Measurements from ENCODE around the gene KIAA0513. TPM values are rescaled to one million over a fixed set of nuclear protein-coding genes. Genes with fewer than 3 reads are reported as not detected.

KIAA0513 gene
- total RNA-seq, 1 donor from 2014 or later = 131 TPM

DNA sequence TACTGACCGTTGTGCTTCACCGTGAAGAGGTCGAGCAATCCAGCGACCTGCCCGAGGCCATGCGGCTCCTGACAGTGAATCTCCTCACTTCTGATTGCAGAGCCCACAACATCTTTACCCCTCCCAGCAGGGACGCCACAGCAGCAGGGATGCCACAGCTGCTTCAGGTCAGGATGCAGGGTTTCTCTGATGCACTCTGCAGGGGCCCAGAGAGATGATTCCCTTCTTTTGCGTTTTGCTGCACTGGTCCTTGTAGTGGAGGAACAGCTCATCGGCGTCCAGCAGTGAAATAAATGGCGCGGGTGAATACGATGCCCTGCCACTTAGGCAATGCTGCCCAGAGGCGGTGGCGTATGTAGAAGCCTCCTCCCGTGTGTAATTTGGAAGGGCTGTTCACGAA lies 5.6 kb downstream of the KIAA0513 start:
- Histone ChIP-seq H3K27ac (no peak overlapping the region), H3K4me3 (no peak overlapping the region), H3K9me3 (no peaks in the 10 kb centered on the region), H3K36me3 (no peaks in the 10 kb centered on the region), H3K27me3 (no peaks in the 10 kb centered on the region), H3K4me1 (peaks cover 2 to 11% of the 10 kb centered on the region in 2 donors)
- intact Hi-C loops (cut with DNase I) = no loop called here
- TF ChIP-seq, protein P1, sequence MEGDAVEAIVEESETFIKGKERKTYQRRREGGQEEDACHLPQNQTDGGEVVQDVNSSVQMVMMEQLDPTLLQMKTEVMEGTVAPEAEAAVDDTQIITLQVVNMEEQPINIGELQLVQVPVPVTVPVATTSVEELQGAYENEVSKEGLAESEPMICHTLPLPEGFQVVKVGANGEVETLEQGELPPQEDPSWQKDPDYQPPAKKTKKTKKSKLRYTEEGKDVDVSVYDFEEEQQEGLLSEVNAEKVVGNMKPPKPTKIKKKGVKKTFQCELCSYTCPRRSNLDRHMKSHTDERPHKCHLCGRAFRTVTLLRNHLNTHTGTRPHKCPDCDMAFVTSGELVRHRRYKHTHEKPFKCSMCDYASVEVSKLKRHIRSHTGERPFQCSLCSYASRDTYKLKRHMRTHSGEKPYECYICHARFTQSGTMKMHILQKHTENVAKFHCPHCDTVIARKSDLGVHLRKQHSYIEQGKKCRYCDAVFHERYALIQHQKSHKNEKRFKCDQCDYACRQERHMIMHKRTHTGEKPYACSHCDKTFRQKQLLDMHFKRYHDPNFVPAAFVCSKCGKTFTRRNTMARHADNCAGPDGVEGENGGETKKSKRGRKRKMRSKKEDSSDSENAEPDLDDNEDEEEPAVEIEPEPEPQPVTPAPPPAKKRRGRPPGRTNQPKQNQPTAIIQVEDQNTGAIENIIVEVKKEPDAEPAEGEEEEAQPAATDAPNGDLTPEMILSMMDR (IDR thresholded peaks at IDR 0.05) = no peak
- DNase-seq (ENCODE audit: low spot score in 2 of 2) = no peak

DNA sequence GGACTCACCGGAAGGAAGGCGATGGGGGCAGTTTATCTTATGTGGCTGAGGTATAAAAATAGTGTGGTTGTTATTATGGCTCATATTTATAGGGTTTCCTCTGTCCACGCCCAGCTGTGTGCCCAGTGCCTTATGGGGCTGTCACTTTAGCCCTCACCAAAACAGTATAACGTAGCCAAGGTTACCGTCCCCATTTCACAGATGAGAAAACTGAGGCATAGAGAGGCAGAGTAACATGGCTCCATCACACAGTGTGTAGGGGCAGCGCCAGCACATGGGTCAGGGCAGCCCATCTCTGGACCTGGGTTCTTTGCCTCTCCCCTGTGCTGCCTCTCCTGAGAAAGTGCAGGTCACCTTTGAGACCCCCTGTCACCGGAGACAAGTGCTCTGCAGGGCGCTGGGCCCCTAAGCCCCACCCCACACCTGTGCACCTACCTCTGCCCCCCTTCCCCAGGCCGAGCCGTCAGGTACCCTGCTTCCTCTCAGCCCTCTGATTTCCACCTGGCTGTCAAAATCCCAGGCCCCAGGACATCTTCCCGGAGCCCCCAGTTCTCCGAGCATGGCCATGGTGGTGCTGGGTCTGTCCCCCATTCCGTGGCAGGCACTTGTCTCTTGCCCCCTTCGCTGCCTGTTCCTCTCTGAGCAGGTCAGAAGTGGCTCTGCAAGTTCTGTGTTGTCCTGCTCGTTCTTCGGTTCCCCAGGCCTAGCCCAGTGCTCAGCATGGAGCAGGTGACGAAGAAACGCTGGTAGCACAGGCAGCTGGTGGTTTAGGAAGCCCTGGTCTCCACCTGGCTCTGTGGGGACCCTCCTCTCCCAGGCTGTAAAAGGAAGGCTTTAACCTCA lies 7.2 kb downstream of the KIAA0513 start:
- Histone ChIP-seq H3K9me3 (no peaks in the 10 kb centered on the region), H3K4me1 (no peaks in the 10 kb centered on the region), H3K27ac (no peak overlapping the region), H3K4me3 (no peak overlapping the region), H3K36me3 (no peaks in the 10 kb centered on the region), H3K27me3 (no peaks in the 10 kb centered on the region)
- TF ChIP-seq, protein P1 (IDR thresholded peaks at IDR 0.05) = no peak
- intact Hi-C loops (cut with DNase I) = no loop called here
- no peak for DNase-seq (ENCODE audit: low spot score in 2 of 2)

DNA sequence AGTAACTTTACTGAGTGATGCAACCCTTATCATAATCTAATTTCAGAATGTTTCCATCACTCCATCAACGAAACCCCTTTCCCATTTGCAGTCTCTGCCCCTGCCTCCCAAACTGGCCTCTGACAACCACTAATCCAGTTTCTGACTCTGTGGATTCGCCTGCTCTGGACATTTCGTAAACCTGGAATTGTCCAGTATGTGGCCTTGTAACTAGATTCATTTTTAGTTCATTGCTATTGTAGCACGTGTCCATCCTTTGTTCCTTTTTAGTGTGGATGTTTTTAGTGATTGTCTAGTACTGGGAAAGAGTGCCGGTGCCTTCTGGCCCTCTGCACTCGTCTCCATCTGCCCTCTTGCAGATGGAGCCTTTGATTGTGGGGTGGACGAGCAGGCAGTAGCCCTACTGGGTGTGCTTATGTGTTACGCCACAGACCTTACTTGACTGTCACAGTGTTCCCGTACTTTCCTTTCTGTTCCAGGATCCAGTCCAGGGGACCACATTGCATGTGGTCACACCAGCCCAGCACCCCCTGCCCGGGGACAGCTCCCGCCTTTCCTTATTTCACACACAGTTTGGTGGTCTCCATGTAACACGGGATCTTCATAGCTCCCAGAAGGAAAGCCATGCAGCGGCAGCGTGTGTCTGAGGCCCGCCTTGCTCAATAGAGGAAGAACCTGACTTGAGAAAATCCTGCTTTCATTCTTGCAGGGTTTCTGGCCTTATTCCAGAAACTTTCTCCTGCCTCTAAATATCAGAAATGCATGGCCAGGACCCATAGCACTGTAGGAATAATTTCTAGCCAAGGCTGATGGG lies 8.8 kb downstream of the KIAA0513 start:
- intact Hi-C loops (cut with DNase I) = no loop called here
- Histone ChIP-seq H3K27ac (no peak overlapping the region), H3K36me3 (no peaks in the 10 kb centered on the region), H3K9me3 (no peaks in the 10 kb centered on the region), H3K4me3 (no peak overlapping the region), H3K27me3 (no peaks in the 10 kb centered on the region), H3K4me1 (no peaks in the 10 kb centered on the region)
- no peak for DNase-seq (ENCODE audit: low spot score in 2 of 2)
- TF ChIP-seq, protein P1 (IDR thresholded peaks at IDR 0.05) = no peak

DNA sequence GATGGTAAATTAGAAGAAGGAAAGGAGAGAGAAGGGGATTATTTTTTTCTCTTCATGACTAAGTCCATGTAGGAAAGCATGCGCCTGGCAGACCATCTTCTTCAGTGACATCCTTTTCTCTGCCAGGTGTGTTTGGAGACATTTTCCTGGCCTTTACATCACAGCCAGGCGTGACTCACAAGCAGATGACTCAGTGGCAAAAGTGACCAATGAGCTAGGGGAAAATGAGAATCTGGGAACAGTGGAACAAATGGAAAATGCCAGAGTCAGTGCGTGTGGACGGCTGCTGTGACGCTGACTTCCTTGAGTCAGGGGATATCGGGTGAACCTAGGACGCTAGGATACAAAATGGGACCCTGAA lies 9.4 kb downstream of the KIAA0513 start:
- TF ChIP-seq, protein P1 (IDR thresholded peaks at IDR 0.05) = no peak
- Histone ChIP-seq H3K9me3 (no peaks in the 10 kb centered on the region), H3K36me3 (no peaks in the 10 kb centered on the region), H3K4me1 (no peaks in the 10 kb centered on the region), H3K27ac (no peak overlapping the region), H3K4me3 (no peak overlapping the region), H3K27me3 (no peaks in the 10 kb centered on the region)
- DNase-seq (ENCODE audit: low spot score in 2 of 2) = no peak
- intact Hi-C loops (cut with DNase I) = no loop called here

DNA sequence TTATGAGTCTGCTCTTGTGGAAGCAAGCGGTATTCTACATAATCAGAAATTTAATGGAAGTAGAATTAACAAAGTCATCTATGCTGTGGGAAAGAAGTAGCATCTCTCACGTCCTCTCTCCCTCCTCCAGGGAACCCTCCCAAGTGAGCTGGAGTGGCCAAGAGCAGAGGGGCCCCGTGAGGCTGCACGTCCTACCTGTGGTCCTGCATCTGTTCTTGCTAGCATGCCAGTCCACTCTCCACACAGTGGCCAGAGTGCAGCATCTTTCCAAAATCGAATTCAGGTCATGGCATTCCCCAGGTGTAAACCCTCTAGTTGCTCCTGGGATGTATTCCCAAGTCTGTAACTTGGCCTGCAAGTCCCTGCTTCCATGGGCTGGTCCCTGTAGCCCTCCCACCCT lies 10.1 kb downstream of the KIAA0513 start:
- Histone ChIP-seq H3K27ac (no peak overlapping the region), H3K4me1 (no peaks in the 10 kb centered on the region), H3K9me3 (no peaks in the 10 kb centered on the region), H3K27me3 (no peaks in the 10 kb centered on the region), H3K4me3 (no peak overlapping the region), H3K36me3 (no peaks in the 10 kb centered on the region)
- TF ChIP-seq, protein P1 (IDR thresholded peaks at IDR 0.05) = no peak
- intact Hi-C loops (cut with DNase I) = no loop called here
- DNase-seq (ENCODE audit: low spot score in 2 of 2) = no peak

Measured in ascending aorta (tissue), 2 donors.